ENCODE results near the gene ZNF618.

The ZNF618 gene

DNA sequence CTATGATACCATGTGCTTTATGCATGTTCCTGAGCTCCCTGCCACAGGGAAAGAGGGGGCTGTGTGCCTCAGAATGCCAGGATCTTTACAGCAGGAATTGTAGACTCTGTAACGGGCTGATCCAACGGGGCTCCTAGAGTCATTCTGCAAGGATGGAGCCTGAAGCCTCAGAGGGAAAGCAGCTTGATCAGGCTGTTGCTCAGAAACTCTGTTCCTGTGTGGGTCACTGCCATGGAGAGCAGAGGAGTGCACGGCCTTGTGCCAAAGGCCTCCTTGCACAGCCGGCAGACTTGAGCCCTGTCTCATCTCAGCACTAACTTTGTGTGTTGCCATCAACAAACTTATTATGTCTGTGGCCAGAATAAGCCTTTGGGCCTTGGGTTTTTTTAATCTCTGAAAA, 150.2 kb downstream of the ZNF618 start:
- TF ChIP-seq, protein P1, sequence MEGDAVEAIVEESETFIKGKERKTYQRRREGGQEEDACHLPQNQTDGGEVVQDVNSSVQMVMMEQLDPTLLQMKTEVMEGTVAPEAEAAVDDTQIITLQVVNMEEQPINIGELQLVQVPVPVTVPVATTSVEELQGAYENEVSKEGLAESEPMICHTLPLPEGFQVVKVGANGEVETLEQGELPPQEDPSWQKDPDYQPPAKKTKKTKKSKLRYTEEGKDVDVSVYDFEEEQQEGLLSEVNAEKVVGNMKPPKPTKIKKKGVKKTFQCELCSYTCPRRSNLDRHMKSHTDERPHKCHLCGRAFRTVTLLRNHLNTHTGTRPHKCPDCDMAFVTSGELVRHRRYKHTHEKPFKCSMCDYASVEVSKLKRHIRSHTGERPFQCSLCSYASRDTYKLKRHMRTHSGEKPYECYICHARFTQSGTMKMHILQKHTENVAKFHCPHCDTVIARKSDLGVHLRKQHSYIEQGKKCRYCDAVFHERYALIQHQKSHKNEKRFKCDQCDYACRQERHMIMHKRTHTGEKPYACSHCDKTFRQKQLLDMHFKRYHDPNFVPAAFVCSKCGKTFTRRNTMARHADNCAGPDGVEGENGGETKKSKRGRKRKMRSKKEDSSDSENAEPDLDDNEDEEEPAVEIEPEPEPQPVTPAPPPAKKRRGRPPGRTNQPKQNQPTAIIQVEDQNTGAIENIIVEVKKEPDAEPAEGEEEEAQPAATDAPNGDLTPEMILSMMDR (conservative IDR thresholded peaks at IDR 0.05) = no peak

DNA sequence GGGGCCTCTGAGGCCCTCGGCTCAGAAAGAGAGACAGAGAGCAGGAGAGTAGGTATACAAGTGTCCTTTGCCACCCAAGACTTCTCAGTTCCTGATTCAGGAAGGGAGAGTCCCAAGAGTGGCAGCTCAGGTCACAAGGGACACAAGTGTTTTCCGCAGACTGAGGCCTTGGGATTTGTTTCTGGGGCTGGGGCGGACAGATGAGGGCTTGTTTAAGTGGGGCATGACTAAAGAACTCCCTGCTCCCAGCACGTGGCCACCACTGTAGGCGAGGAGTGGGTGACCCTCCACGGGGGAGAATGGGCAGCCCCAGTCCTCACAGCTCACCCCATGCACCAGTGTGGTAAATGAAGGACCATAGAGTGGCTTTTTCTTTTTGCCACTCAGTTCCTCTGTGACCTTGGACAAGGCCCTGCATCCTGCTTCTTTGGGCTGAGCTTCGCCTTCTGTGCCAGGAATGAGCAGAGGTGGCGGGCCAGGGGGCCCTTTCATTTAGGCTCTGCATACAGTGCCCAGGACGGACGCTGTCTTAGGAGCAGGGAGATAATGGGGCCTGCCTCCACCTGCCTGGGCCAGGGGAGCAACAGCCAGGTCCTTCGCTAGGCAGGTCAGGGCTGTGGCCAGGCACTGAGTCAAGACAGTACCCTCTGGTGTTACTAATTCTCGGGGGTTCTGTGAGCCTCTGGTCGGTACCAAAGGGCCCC, 151.2 kb downstream of the ZNF618 start:
- TF ChIP-seq, protein P1 (conservative IDR thresholded peaks at IDR 0.05) = no peak

More for the DNA sequence above, 150.2 kb downstream of the ZNF618 start:
- H3K27ac ChIP-seq = no peak overlapping the region

DNA sequence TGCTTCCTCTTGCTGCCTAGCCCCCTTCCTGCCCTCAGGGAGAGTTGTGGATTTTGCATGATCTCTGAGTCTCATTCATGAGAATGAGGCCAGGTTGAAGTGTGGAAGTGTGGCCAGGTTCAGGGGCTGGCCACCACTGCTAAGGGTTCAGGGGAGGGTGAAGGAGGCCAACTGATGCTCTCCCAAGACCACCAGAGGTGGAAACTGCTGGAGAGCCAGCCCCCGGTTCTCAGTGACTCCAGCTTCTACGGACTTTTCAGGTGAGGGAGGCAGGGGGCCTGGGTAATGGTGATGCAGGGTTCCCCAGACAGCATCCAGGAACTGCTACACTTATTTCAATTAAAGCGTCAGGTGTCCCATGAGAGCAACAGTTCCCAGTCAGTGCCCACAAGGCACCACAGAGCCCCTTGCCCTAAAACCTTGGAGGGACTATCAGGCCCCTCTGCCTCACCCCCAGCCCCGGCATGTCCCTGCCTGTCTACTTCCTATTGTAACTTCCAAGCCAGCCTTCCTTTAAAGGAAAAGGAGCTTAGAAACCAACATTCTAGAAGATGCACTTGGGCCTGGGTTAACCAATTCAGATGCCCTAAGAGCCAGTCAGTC, 151.9 kb downstream of the ZNF618 start:
- TF ChIP-seq, protein P1 (conservative IDR thresholded peaks at IDR 0.05) = no peak
- H3K27ac ChIP-seq = no peak overlapping the region

More for the DNA sequence above, 151.2 kb downstream of the ZNF618 start:
- H3K27ac ChIP-seq = no peak overlapping the region

DNA sequence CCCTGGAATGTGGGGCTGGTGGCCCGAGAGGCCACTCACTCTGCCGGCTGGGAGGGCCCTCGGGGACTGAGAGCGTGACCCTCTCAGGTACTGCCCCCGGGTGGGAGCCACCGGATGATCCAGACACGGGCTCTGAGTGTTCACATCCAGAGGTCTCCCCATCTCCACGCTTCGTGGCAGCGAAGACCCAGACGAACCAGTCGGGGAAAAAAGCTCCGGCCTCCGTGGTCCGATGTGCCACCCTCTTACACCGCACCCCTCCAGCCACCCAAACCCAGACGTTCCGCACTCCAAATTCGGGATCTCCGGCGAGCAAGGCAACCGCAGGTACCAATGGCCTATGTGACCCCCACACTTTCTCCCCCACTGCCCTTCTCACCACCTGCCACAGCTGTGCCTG, 152.5 kb downstream of the ZNF618 start:
- H3K27ac ChIP-seq = no peak overlapping the region
- TF ChIP-seq, protein P1 (conservative IDR thresholded peaks at IDR 0.05) = no peak

DNA sequence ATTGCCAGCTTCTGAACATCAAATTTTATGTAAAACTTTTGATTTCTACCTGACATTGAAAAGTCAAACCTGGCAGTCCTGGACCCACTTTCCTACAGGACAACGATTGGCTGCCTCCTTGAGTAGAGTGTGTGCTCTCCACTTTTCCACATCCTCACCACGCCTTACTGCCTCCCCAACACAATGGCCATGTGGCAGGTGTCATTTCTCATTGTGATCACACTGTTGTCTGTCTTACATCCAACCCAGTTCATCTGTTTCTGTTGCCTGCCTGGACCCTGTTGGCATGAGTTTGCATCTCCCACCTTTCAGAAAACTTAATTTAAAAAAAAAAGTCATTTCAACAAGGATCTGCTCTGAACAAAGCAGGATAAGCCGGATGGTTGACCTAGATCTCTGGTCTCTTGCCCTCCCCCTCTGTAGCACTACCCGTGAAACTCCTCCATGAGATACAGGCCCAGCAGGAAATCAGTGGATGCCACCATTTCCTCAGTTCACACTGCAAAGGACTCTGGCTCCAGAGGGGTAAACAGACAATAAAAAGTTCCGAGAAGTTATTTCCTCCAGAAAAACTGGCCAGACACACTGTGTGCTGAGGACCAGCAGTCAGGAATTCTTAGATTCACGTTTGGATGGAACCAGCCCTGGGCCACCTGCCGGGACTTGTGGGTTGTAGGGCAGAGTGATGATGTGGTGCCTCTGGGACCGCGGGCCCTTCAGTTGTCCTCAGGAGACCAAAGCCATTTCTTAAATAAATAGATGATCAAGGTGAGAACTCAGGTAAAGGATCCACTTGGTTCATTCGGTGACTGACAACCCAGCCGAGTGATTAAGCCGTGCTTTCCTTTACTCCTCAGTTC, 153.4 kb downstream of the ZNF618 start:
- TF ChIP-seq, protein P1 (conservative IDR thresholded peaks at IDR 0.05) = no peak
- H3K27ac ChIP-seq = no peak overlapping the region

DNA sequence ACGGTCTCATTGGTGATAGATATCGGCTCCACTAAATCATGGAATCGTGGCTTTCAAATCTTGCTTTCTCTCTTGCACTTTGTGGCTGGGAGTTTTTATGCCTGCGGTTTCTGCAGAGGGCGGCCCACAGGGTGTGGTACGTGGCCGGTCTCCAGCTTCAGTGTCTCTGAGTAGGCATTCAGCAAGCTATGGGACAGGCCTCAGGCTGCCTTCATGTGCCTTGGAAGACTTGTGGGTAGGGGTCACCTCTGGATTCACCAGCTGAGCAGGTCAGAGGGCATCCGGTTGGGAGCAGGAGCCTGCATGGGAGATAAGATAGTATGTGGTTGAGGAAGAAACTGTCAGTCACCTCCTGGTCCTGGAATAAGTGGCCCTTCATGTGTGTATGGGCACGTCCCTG, 154.3 kb downstream of the ZNF618 start:
- TF ChIP-seq, protein P1 (conservative IDR thresholded peaks at IDR 0.05) = no peak
- no peak overlapping the region for H3K27ac ChIP-seq

DNA sequence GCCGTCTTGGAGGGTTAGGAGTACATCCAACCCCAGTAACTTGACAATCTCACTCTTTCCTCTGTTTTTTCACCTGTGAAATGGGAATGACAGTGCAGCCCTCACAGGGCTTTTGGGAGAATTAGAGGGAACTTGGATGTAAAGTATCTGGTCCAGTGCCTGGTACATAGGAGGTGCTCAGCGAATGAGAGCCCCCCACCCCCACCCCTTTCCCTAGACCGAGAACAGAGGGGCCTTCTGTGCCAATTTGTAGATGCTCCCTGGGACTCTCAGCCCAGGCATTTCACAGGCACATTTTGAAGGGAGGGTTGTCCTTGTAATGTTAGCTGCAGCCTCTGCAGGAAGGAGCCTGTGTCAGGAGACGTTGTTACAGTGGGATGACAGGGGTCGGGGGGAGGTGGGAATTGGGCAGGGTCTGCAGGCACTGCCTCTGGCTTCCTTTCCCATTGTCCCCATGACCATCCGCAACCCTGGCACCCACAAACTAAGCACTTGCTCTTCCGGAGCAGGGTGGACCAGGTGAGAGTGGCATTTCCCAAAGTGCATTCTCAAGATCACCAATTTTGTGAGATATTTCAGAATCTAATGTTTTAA, 155.0 kb downstream of the ZNF618 start:
- H3K27ac ChIP-seq = no peak overlapping the region
- TF ChIP-seq, protein P1 (conservative IDR thresholded peaks at IDR 0.05) = no peak
